Measurements from ENCODE around the gene SORL1. TPM values are rescaled to one million over a fixed set of nuclear protein-coding genes. Genes with fewer than 3 reads are reported as not detected.

Gene SORL1
- total and polyA plus RNA-seq, 9 of the 15 experiments (the other 6 are each of a cell fraction or from before 2014, with no cell fraction given), result 0.01 to 0.66 TPM; not detected in 7

DNA sequence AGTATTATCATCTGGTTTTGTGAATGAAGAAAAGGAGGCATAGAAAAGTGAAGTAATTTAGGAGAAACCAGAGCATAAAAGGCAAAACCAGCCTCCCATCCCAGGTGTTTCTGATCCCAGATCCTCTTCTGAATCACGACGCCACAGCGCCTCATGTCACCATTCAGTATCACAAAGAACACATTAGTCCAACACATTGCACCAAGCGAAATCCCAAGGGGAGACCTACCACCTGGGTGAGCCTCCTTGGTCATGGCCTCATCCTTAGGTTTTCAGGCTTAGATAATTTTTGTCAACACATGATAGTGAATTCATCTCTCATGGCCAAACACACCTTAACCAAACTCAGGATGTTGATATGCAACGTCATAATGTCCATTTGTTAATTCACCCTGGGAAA lies 182.2 kb downstream of the SORL1 start:
- in situ Hi-C loops (cut with MboI), result no loop called here
- H3K36me3 ChIP-seq (ENCODE audit: control insufficient read depth, insufficient read depth, low read length), result no peaks in the 10 kb centered on the region
- no peak overlapping the region for H3K4me2 ChIP-seq (ENCODE audit: insufficient read depth, low read length)
- POLR2A ChIA-PET, result no interaction called here
- H3K79me2 ChIP-seq (ENCODE audit: control insufficient read depth, insufficient read depth, low read length), result no peaks in the 10 kb centered on the region
- CTCF ChIA-PET (ENCODE audit: low intra/inter-chr PET ratio), result no interaction called here
- H4K20me1 ChIP-seq (replicated peaks; ENCODE audit: control insufficient read depth, insufficient read depth, low read length), result no peaks in the 10 kb centered on the region
- no peak for ATAC-seq
- no peak overlapping the region for H3K27ac ChIP-seq (ENCODE audit: extremely low read depth, low read depth, low read length)
- no peak overlapping the region for H3K4me3 ChIP-seq
- WGBS (ENCODE audit: insufficient coverage, low coverage, missing lambda C conversion rate), result 0% methylated on average over 5 of the region's 5 CpGs
- no peak overlapping the region for H3K9ac ChIP-seq (ENCODE audit: insufficient read depth in 1 of 2, low read depth in 2 of 2, low read length in 2 of 2)
- intact Hi-C loops (cut with micrococcal nuclease), result no loop called here
- H2AFZ ChIP-seq (ENCODE audit: low read depth, low read length), result no peak overlapping the region
- no peaks in the 10 kb centered on the region for H3K27me3 ChIP-seq (ENCODE audit: control insufficient read depth in 2 of 2, insufficient read depth in 2 of 2, low read length in 2 of 2)
- H3K4me1 ChIP-seq (replicated peaks in 1 of 2; ENCODE audit: control insufficient read depth in 2 of 2, insufficient read depth in 2 of 2, low read length in 2 of 2), result no peaks in the 10 kb centered on the region
- no peak for FAIRE-seq
- no peaks in the 10 kb centered on the region for H3K9me3 ChIP-seq (replicated peaks; ENCODE audit: control insufficient read depth, insufficient read depth, low read depth, low read length)
- BruUV-seq (replicated peaks), result no TSS peak
- no peak for DNase-seq (ENCODE audit: extremely low read depth in 1 of 4, low spot score in 3 of 4)
- TF ChIP-seq PHF21A (IDR thresholded peaks at IDR 0.05; ENCODE audit: borderline replicate concordance, low read depth) (no peak), PYGO2 (tag; IDR thresholded peaks at IDR 0.05) (no peak), ID3 (CRISPR knock-in tag; IDR thresholded peaks at IDR 0.05) (no peak), ID3 (tag; IDR thresholded peaks at IDR 0.05) (no peak), ERF (CRISPR knock-in tag; IDR thresholded peaks at IDR 0.05) (no peak), ZFP1 (CRISPR knock-in tag; IDR thresholded peaks at IDR 0.05) (no peak), POLR3G (IDR thresholded peaks at IDR 0.05; ENCODE audit: extremely low read depth, insufficient read length, insufficient replicate concordance) (no peak), XRCC4 (IDR thresholded peaks at IDR 0.05; ENCODE audit: extremely low read depth, insufficient read depth, insufficient read length) (no peak), SETDB1 (IDR thresholded peaks at IDR 0.05; ENCODE audit: low read length) (no peak), PML (IDR thresholded peaks at IDR 0.05; ENCODE audit: low read length) (no peak), MYNN (IDR thresholded peaks at IDR 0.05) (no peak), MYNN (CRISPR knock-in tag; IDR thresholded peaks at IDR 0.05) (no peak), ZNF699 (CRISPR knock-in tag; IDR thresholded peaks at IDR 0.05; ENCODE audit: insufficient replicate concordance) (no peak), NR2F6 (CRISPR knock-in tag; IDR thresholded peaks at IDR 0.05) (no peak), GABPA (tag; conservative IDR thresholded peaks at IDR 0.05; ENCODE audit: low read depth) (no peak)
- TF ChIP-seq, protein P1, sequence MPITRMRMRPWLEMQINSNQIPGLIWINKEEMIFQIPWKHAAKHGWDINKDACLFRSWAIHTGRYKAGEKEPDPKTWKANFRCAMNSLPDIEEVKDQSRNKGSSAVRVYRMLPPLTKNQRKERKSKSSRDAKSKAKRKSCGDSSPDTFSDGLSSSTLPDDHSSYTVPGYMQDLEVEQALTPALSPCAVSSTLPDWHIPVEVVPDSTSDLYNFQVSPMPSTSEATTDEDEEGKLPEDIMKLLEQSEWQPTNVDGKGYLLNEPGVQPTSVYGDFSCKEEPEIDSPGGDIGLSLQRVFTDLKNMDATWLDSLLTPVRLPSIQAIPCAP (CRISPR knock-in tag; IDR thresholded peaks at IDR 0.05; ENCODE audit: borderline replicate concordance), result no peak
- no peaks in the 10 kb centered on the region for H3K9me1 ChIP-seq (ENCODE audit: control insufficient read depth, insufficient read depth, low read length)
